BJ (cell line): ENCODE measurements around the gene ZBTB42. TPM values are rescaled to one million over a fixed set of nuclear protein-coding genes. Genes with fewer than 3 reads are reported as not detected.
A peak's percentile ranks its signal among the peaks of the same experiment; 100 is the strongest.

Experiments
- CTCF ChIA-PET: fragments of 350-600 bp; formaldehyde crosslinking; extraction: SDS; loops from one replicate; lab custom pipeline; 2021; ENCODE audit warnings: antibody characterized with exemption, inconsistent platforms; lab: Yijun Ruan, JAX
- POLR2A ChIA-PET: fragments of 300-600 bp; sonication (Branson Sonifier 250); formaldehyde crosslinking; extraction: SDS; loops from one replicate; lab custom pipeline; 2021; ENCODE audit warnings: antibody characterized with exemption; lab: Charles Lee
- DNase-seq: peaks from one replicate; pipeline ENCODE4 v3.0.0-alpha.2; 2011; ENCODE audit warnings: low read depth
- H3K27me3 ChIP-seq: 2 replicates; pipeline ENCODE4 v1.6.0; 2011; ENCODE audit warnings: low read length; ENCODE audit not compliant: control insufficient read depth, insufficient read depth
- H3K36me3 ChIP-seq: 2 replicates; pipeline ENCODE4 v1.5.1; 2011; ENCODE audit warnings: low read length; ENCODE audit not compliant: control insufficient read depth, insufficient read depth
- H3K4me3 ChIP-seq: 2 replicates; pipeline ENCODE4 v1.5.1; 2011; ENCODE audit warnings: low read depth, mild to moderate bottlenecking, control low read depth, low read length
- polyA plus RNA-seq: library from polyadenylated mRNA; depleted of rRNA; stranded (reverse); fragments of >200 nt; gene quantifications from 2 replicates; pipeline ENCODE4 v1.2.3, GENCODE V29; 2011
- TF ChIP-seq, protein P1 (sequence below): IDR thresholded peaks from 2 replicates; pipeline ENCODE4 v1.5.1; 2011; ENCODE audit warnings: low read depth, mild to moderate bottlenecking, control low read depth, inconsistent platforms, low read length, moderate library complexity; ENCODE audit not compliant: insufficient read depth

Gene ZBTB42
- polyA plus RNA-seq, 1 experiment, result 2.7 TPM

DNA sequence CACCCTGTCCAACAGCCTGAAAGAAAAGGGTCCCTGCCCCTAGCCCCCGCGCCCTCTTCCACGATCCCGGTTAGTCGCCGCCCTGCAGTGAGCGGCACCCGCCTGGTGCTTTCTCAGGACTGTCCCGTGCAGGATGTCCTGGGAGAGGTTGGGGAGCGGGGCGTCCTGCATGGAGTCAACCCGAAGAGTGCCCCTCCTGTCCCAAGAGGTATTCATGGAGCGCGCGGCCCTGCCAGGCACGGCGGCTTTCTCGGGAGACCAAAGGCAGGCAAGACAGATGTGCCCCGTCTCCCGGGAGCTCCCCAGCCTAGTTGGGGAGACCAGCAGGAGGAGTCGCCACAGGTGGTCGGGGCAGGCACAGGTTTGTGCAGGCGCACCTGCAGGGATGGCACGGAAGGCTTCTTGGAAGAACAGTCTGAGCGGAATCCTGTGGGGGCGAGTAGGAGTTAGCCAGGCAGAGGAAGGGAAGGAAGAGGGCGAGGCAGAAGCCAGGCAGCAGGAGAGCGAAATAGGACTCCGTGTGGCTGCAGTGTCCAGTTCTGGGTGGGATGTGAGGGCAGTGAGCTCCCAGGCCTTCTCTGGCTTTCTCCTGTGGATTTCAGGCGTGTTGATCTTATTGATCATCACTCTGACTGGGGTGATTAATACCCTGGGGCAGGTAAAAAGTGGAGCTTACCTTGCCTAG lies 47.2 kb upstream of the ZBTB42 start:
- TF ChIP-seq, protein P1, sequence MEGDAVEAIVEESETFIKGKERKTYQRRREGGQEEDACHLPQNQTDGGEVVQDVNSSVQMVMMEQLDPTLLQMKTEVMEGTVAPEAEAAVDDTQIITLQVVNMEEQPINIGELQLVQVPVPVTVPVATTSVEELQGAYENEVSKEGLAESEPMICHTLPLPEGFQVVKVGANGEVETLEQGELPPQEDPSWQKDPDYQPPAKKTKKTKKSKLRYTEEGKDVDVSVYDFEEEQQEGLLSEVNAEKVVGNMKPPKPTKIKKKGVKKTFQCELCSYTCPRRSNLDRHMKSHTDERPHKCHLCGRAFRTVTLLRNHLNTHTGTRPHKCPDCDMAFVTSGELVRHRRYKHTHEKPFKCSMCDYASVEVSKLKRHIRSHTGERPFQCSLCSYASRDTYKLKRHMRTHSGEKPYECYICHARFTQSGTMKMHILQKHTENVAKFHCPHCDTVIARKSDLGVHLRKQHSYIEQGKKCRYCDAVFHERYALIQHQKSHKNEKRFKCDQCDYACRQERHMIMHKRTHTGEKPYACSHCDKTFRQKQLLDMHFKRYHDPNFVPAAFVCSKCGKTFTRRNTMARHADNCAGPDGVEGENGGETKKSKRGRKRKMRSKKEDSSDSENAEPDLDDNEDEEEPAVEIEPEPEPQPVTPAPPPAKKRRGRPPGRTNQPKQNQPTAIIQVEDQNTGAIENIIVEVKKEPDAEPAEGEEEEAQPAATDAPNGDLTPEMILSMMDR, result no peak
- CTCF ChIA-PET, result interaction anchor here (0.7 to 4.4 kb wide), 7 partner anchors 14 to 72 kb away, joined by 3 to 43 read pairs (median 3); no protein-coding TSS in a partner anchor
- H3K4me3 ChIP-seq, result peak overlapping the region; percentile 97
- no peaks in the 10 kb centered on the region for H3K27me3 ChIP-seq
- peaks cover 16% of the 10 kb centered on the region for H3K36me3 ChIP-seq
- DNase-seq, result no peak
- POLR2A ChIA-PET, result no interaction called here

DNA sequence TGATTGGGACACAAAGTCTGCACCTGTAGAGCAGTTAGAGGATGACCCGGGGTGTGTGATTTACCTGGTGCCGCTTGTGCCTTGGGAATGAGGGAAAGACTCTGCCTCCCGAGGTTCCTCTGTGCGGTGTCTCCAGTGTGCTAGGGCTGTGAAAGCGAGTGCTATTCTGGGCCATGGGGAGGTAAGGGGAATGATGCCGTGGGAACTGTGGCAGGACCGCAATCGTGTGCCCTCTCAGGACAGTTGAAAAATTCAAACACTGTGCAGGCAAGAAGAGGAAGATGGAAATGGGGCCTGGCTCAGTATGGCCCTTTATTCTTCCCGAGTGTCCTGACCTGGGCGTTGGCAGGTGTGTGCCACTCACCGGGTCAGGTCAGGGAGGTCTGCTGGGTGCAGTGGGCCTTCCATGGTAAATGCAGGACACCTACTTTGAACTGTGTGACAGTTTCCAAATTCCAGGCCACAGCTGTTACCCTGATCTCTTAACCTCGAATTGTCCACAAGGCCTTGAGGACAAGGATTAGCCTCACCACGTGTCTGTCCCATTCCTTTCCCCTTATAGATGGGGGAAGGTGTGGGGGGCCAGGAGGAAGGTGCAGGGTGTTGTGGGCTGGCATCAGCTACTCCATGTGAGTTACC lies 46.6 kb upstream of the ZBTB42 start:
- TF ChIP-seq, protein P1, result no peak
- ChIA-PET POLR2A (no interaction called here), CTCF (interaction anchor here (0.7 to 4.4 kb wide), 4 partner anchors 13 to 72 kb away, joined by 3 to 43 read pairs (median 3); no protein-coding TSS in a partner anchor)

DNA sequence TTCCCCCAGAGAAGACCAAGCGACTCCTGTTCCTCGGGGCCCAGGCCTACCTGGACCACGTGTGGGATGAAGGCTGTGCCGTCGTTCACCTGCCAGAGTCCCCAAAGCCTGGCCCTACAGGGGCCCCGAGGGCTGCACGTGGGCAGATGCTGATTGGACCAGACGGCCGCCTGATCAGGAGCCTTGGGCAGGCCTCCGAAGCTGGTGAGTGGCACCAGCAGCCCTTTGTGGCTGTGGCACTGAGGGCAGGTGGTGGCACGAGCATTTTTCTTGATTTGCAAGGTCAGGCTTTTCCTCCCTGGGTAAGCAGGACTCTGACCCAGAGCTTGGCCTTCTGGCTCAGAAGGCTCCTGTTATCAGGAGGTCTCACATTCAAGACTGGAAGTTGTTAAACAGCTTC lies 45.3 kb upstream of the ZBTB42 start:
- TF ChIP-seq, protein P1, result no peak
- POLR2A ChIA-PET, result no interaction called here
- Histone ChIP-seq H3K27me3 (no peaks in the 10 kb centered on the region), H3K4me3 (no peak overlapping the region), H3K36me3 (peaks cover 25% of the 10 kb centered on the region)
- DNase-seq, result no peak
- CTCF ChIA-PET, result interaction anchor here (1.3 to 4.4 kb wide), 3 partner anchors 12 to 65 kb away, joined by 3 to 43 read pairs (median 4); no protein-coding TSS in a partner anchor

More for the DNA sequence above, 46.6 kb upstream of the ZBTB42 start:
- H3K4me3 ChIP-seq, result peak overlapping the region; percentile 97
- no peak for DNase-seq
- H3K27me3 ChIP-seq, result no peaks in the 10 kb centered on the region
- H3K36me3 ChIP-seq, result peaks cover 20% of the 10 kb centered on the region

DNA sequence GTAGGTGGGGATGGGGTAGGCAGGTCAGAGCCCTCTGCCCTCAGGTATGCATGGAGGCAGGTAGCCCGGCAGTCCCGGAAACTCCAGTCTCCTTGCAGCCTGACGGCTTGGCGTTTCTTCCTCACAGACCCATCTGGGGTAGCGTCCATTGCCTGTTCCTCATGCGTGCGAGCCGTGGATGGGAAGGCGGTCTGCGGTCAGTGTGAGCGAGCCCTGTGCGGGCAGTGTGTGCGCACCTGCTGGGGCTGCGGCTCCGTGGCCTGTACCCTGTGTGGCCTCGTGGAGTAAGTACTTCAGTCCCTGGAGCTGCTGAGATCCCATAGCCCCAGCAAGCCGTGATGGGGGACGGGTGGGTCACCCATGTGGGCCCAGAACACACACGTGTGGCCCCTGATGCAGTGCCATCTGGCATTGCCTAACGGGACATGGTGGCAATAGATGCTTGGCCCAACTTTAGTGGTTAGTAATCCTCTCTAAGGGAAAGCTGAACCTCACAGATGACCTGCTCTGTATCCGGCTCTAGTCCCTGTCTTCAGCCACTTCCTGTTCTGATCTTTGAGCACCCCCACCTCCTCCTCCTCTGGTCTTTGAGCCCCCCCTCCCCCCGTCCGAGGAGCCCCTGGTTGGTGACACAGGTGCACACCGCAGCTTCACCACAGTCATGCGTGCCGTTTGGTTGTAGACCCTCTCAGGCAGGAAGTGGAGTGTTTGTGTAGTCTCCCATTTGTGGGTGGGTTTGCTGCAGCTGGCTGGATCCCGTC lies 44.2 kb upstream of the ZBTB42 start:
- TF ChIP-seq, protein P1, result no peak
- Histone ChIP-seq H3K27me3 (no peaks in the 10 kb centered on the region), H3K4me3 (no peak overlapping the region), H3K36me3 (peaks cover 26% of the 10 kb centered on the region)
- ChIA-PET POLR2A (no interaction called here), CTCF (interaction anchor here (1.3 to 3.9 kb wide), 4 partner anchors 12 to 64 kb away, joined by 3 to 20 read pairs (median 4); no protein-coding TSS in a partner anchor)
- no peak for DNase-seq
